Activated CD8-positive, alpha-beta memory T cell treated with anti-CD3 and anti-CD28 coated beads for 36 hours (primary cell): ENCODE measurements around the gene THBS3. TPM values are rescaled to one million over a fixed set of nuclear protein-coding genes. Genes with fewer than 3 reads are reported as not detected.
"Not testable (repeated sequence)": the region's sequence is repeated elsewhere in the genome, so short reads cannot be mapped to it uniquely, and the experiment has no call there.

Experiments
- CTCF ChIA-PET: fragments of 350-600 bp; sonication (Branson Sonifier 250); formaldehyde crosslinking; loops from one replicate; lab custom pipeline; 2021; ENCODE audit warnings: antibody characterized with exemption; lab: Charles Lee
- POLR2A ChIA-PET: fragments of 350-600 bp; sonication (Branson Sonifier 250); formaldehyde crosslinking; loops from one replicate; lab custom pipeline; 2021; ENCODE audit warnings: antibody characterized with exemption; lab: Charles Lee
- total RNA-seq, 2 experiments: library from RNA; stranded (reverse); gene quantifications; one replicate each; pipeline ENCODE4 v1.2.3, GENCODE V29; 2021

THBS3 gene
- total RNA-seq, 2 experiments from 2014 or later, result 7.0 to 8.7 TPM

GRCh38 chr1:155173478-155174323, 34.0 kb downstream of the THBS3 start, which contains the start of gene TRIM46:
TRIM46 (plus strand) TSS chr1:155173849; CDS start chr1:155173967, 118 bp downstream.
- ChIA-PET POLR2A (interaction anchor here (0.8 to 2.1 kb wide), 9 partner anchors 9 to 237 kb away, joined by 3 to 11 read pairs (median 3); partner anchors contain the start of genes PMVK and SLC50A1), CTCF (interaction anchor here (0.6 to 10.5 kb wide), 28 partner anchors 20 to 788 kb away, joined by 3 to 94 read pairs (median 4); partner anchors contain the start of genes DPM3, MTX1 and THBS3)

- CTCF ChIA-PET, result interaction anchor here (0.6 to 10.5 kb wide), 31 partner anchors 14 to 1334 kb away, joined by 3 to 94 read pairs (median 4); partner anchors contain the start of genes ADAM15 and DPM3
- POLR2A ChIA-PET, result interaction anchor here (0.6 to 2.1 kb wide), 8 partner anchors 8 to 88 kb away, joined by 3 to 11 read pairs (median 3); partner anchors contain the start of gene SLC50A1
Observed at GRCh38 chr1:155172732-155173477, 34.8 kb downstream of the THBS3 start, which contains the start of gene KRTCAP2. KRTCAP2 (minus strand) TSS chr1:155173304; CDS start chr1:155173224, 80 bp downstream.

DNA sequence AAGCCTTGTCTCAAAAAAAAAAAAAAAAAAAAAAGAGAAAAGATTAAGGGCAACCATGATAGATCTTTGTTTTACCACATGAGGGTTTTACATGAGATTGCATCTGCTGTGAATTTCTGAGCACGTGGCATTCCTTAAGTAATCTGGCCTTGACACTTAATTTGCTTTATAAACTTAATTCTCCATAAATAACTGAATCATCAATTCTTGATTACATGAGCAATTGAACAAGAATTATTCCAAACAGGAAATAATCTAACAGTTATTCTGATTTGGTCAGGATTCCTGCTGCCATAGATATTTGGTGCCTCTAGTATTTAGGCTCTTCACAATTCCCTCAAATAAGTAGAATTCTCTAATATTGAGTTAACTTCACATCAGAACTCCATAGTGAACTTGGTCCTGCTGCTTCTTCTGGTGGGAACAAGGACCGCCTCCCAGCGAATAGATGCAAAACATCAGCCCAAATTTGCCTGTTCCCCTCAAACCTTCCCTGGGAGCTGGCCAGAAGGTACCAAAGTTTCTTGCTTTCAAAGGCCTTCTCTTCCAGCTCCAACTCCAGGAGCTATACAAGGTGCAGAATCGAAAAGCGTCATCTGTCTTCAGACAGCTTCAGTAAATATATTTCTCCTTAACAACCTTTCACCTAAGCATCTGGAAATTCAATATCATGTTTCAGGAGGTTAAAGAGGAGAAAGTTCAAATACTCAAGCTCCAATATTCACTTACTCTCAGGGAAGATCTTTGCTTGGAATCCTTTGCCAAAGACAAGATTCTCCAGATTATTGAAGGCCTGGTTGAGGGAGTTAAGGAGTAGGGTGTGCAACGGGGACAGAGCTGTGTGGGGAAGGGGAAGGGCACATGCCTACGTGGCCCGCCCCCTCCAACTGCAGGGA, 35.6 kb downstream of the THBS3 start:
- CTCF ChIA-PET, result interaction anchor here (0.7 to 10.5 kb wide), 17 partner anchors 15 to 144 kb away, joined by 3 to 94 read pairs (median 5); a partner anchor contains a TSS
- POLR2A ChIA-PET, result interaction anchor here (0.6 to 2.1 kb wide), 4 partner anchors 21 to 87 kb away, joined by 3 to 11 read pairs (median 6); no protein-coding TSS in a partner anchor

DNA sequence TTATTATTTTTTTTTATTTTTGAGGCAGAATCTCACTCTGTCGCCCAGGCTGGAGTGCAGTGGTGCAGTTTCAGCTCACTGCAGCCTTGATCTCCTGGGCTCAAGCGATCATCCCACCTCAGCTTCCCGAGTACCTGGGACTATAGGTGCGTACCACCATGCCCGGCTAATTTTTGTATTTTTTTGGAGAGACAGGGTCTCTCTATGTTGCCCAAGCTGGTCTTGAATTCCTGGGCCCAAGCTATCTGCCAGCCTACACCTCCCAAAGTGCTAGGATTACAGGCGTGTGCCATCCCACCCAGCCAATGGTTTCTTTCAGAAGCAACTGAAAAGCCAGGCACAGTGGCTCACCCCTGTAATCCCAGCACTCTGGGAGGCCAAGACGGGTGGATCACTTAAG, 36.9 kb downstream of the THBS3 start:
- CTCF ChIA-PET, result interaction anchor here (0.7 to 10.5 kb wide), 3 partner anchors 81 to 816 kb away, joined by 3 to 94 read pairs (median 75); no protein-coding TSS in a partner anchor
- POLR2A ChIA-PET, result no interaction called here

- ChIA-PET CTCF (interaction anchor here (0.7 to 10.5 kb wide), 4 partner anchors 40 to 816 kb away, joined by 3 to 94 read pairs (median 75); no protein-coding TSS in a partner anchor), POLR2A (no interaction called here)
Observed at GRCh38 chr1:155170101-155170785, 37.5 kb downstream of the THBS3 start.

GRCh38 chr1:155169541-155169940, 38.2 kb downstream of the THBS3 start:
- POLR2A ChIA-PET, result no interaction called here

GRCh38 chr1:155168456-155169210, 39.1 kb downstream of the THBS3 start:
- CTCF ChIA-PET, result interaction anchor here (1.0 to 10.5 kb wide), 18 partner anchors 10 to 690 kb away, joined by 3 to 94 read pairs (median 5); partner anchors contain the start of genes EFNA1 and EFNA3
- POLR2A ChIA-PET, result no interaction called here

More at GRCh38 chr1:155169541-155169940, 38.2 kb downstream of the THBS3 start:
- CTCF ChIA-PET, result interaction anchor here (0.7 to 10.5 kb wide), 7 partner anchors 11 to 125 kb away, joined by 3 to 94 read pairs (median 8); no protein-coding TSS in a partner anchor

- POLR2A ChIA-PET, result not testable (repeated sequence)
- CTCF ChIA-PET, result interaction anchor here (0.7 to 10.5 kb wide), 21 partner anchors 9 to 98 kb away, joined by 3 to 94 read pairs (median 5); partner anchors contain the start of genes DPM3, EFNA1, EFNA3 and SLC50A1
Observed at GRCh38 chr1:155168105-155168445, 39.6 kb downstream of the THBS3 start.

GRCh38 chr1:155167166-155168104, 40.3 kb downstream of the THBS3 start:
- ChIA-PET CTCF (interaction anchor here (0.6 to 10.5 kb wide), 26 partner anchors 8 to 420 kb away, joined by 3 to 94 read pairs (median 4); partner anchors contain the start of genes DPM3, EFNA1, EFNA3 and SLC50A1), POLR2A (interaction anchor here (1.1 kb wide), 1 partner anchor 76 kb away, joined by 5 read pairs; no protein-coding TSS in a partner anchor)

- POLR2A ChIA-PET, result interaction anchor here (1.1 kb wide), 1 partner anchor 75 kb away, joined by 5 read pairs; no protein-coding TSS in a partner anchor
- CTCF ChIA-PET, result interaction anchor here (0.5 to 10.5 kb wide), 13 partner anchors 15 to 124 kb away, joined by 3 to 94 read pairs (median 4); partner anchors contain the start of genes EFNA1 and SLC50A1
Observed at GRCh38 chr1:155166471-155167165, 41.1 kb downstream of the THBS3 start.

DNA sequence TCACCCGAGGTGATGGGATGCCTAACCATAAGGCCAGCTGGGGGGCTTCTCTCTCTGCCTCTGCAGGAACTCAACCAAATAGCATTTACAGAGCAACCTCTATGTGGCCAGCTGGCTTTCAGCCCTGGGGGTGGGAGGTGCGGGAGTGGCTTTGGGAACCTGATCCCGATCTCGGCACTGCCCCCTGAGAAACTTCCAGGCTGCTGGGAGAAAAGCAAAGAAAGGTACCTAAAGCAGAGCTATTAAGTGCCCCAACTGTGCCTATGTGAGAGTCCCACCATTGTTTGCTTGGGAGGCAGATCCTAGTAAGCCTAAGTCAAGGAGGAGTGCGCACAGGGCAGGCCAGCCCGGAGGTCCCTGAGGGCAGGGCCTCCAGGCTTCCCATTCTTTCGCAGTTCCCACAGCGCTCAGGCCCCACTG, 41.6 kb downstream of the THBS3 start:
- ChIA-PET POLR2A (no interaction called here), CTCF (interaction anchor here (0.5 to 10.5 kb wide), 9 partner anchors 18 to 124 kb away, joined by 3 to 94 read pairs (median 4); partner anchors contain the start of genes EFNA1 and SLC50A1)

GRCh38 chr1:155164625-155165024, 43.1 kb downstream of the THBS3 start:
- CTCF ChIA-PET, result interaction anchor here (0.9 to 1.3 kb wide), 4 partner anchors 14 to 79 kb away, joined by 3 to 9 read pairs (median 4); no protein-coding TSS in a partner anchor
- POLR2A ChIA-PET, result interaction anchor here (0.6 to 0.9 kb wide), 2 partner anchors 8 to 9 kb away, joined by 3 to 9 read pairs; partner anchors contain the start of genes KRTCAP2 and TRIM46

DNA sequence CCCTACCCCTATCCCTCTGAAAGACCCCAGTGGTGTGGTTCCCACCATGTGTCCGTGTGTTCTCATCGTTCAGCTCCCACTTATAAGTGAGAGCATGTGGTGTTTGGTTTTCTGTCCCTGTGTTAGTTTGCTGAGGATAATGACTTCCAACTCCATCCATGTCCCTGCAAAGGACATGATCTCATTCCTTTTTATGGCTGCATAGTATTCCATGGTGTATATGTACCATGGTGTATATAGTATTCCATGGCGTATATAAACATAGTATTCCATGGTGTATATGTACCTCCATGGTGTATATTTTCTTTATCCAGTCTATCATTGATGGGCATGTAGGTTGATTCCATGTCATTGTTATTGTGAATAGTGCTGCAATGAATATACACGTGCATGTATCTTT, 43.9 kb downstream of the THBS3 start:
- CTCF ChIA-PET, result interaction anchor here (0.9 to 1.0 kb wide), 2 partner anchors 13 to 72 kb away, joined by 3 read pairs; no protein-coding TSS in a partner anchor
- POLR2A ChIA-PET, result not testable (repeated sequence)

GRCh38 chr1:155162631-155163030, 45.1 kb downstream of the THBS3 start:
- POLR2A ChIA-PET, result not testable (repeated sequence)
- CTCF ChIA-PET, result interaction anchor here (0.6 to 1.1 kb wide), 4 partner anchors 77 to 530 kb away, joined by 3 read pairs; no protein-coding TSS in a partner anchor
